Endothelial cell of umbilical vein (primary cell): ENCODE results near the gene IQSEC3.

Experiments used
- CTCF ChIP-seq, 2 donors: IDR thresholded peaks; 1 replicate in 1 of 2; 2 replicates in 1 of 2; pipeline ENCODE4 v1.5.1; 2011; ENCODE audit warnings: low read length in 2 of 2, mild to moderate bottlenecking in 2 of 2, moderate library complexity in 2 of 2, control low read depth in 1 of 2, inconsistent platforms in 1 of 2, low read depth in 1 of 2; ENCODE audit not compliant: insufficient read depth in 1 of 2; ENCODE audit errors: extremely low read depth in 1 of 2
- EZH2 ChIP-seq: IDR thresholded peaks from 2 replicates; pipeline ENCODE4 v1.6.1; 2012; ENCODE audit warnings: borderline replicate concordance, low read depth, mild to moderate bottlenecking, moderate library complexity, low read length, inconsistent platforms; ENCODE audit not compliant: severe bottlenecking
- MAX ChIP-seq: IDR thresholded peaks from 2 replicates; pipeline ENCODE4 v1.6.1; 2011; ENCODE audit not compliant: insufficient read depth, insufficient read length
- MYC ChIP-seq: IDR thresholded peaks from one replicate; pipeline ENCODE4 v1.6.1; 2011; ENCODE audit warnings: mild to moderate bottlenecking, low read depth, low read length
- POLR2A ChIP-seq: IDR thresholded peaks from 2 replicates; pipeline ENCODE4 v1.6.1; 2012; ENCODE audit warnings: low read depth, mild to moderate bottlenecking, control low read depth, low read length
- POLR2AphosphoS5 ChIP-seq: IDR thresholded peaks from 2 replicates; pipeline ENCODE4 v1.6.1; 2012; ENCODE audit warnings: low read depth, mild to moderate bottlenecking, control low read depth, low read length, moderate library complexity; ENCODE audit not compliant: insufficient read depth

GRCh38 chr12:58832-59231 lies 7.7 kb upstream of the IQSEC3 start:
- TF ChIP-seq MYC (no peak), POLR2AphosphoS5 (no peak), EZH2 (no peak), CTCF (IDR thresholded peaks at IDR 0.05; ENCODE audit: extremely low read depth in 1 of 2, insufficient read depth in 1 of 2, low read depth in 1 of 2, low read length in 2 of 2) (no peak), POLR2A (no peak), MAX (no peak)
